Measurements from ENCODE around the gene LONP1. TPM values are rescaled to one million over a fixed set of nuclear protein-coding genes. Genes with fewer than 3 reads are reported as not detected.

The LONP1 gene
- total RNA-seq, 1 experiment from 2014 or later, result 180 TPM

GRCh38 chr19:5753743-5754142 lies 33.8 kb upstream of the LONP1 start:
- ATAC-seq, result no peak
- no peak for DNase-seq (ENCODE audit: low read depth, low spot score)
- TF ChIP-seq CTCF (IDR thresholded peaks at IDR 0.05 in 2 of 3, conservative IDR thresholded peaks at IDR 0.05 in 1 of 3; ENCODE audit: borderline replicate concordance in 1 of 3, insufficient read depth in 1 of 3, low read depth in 2 of 3, low read length in 2 of 3) (no peak), YY1 (IDR thresholded peaks at IDR 0.05; ENCODE audit: extremely low read depth, insufficient replicate concordance, low read depth, low read length) (no peak), SIN3A (IDR thresholded peaks at IDR 0.05; ENCODE audit: low read depth) (no peak), ELF1 (IDR thresholded peaks at IDR 0.05; ENCODE audit: borderline replicate concordance, low read depth) (no peak), MAX (IDR thresholded peaks at IDR 0.05) (no peak), ZBTB33 (IDR thresholded peaks at IDR 0.05; ENCODE audit: extremely low read depth, insufficient replicate concordance, low read length) (no peak), REST (IDR thresholded peaks at IDR 0.05; ENCODE audit: low read depth) (no peak), ZFX (IDR thresholded peaks at IDR 0.05) (no peak), CEBPB (IDR thresholded peaks at IDR 0.05; ENCODE audit: low read depth) (no peak), EGR1 (IDR thresholded peaks at IDR 0.05; ENCODE audit: low read depth) (no peak), JUND (IDR thresholded peaks at IDR 0.05) (no peak), EZH2 (IDR thresholded peaks at IDR 0.05) (no peak), RAD21 (IDR thresholded peaks at IDR 0.05; ENCODE audit: low read depth) (no peak), ZNF274 (IDR thresholded peaks at IDR 0.05; ENCODE audit: low read depth, low read length) (no peak), EZH2phosphoT487 (IDR thresholded peaks at IDR 0.05; ENCODE audit: borderline replicate concordance) (no peak), ATF3 (IDR thresholded peaks at IDR 0.05) (no peak), CBX3 (IDR thresholded peaks at IDR 0.05; ENCODE audit: low read depth) (no peak)
- BruUV-seq (replicated peaks), result no TSS peak
- Histone ChIP-seq H3K4me2 (ENCODE audit: low read length) (no peak overlapping the region), H3K36me3 (ENCODE audit: control insufficient read depth in 1 of 2, insufficient read depth in 2 of 2, low read length in 2 of 2) (no peaks in the 10 kb centered on the region), H3K9me3 (ENCODE audit: control insufficient read depth in 1 of 2, insufficient read depth in 1 of 2, low read depth in 1 of 2, low read length in 2 of 2) (no peaks in the 10 kb centered on the region), H4K20me1 (ENCODE audit: insufficient read depth) (no peaks in the 10 kb centered on the region), H2AFZ (ENCODE audit: low read depth, low read length, poor library complexity, severe bottlenecking) (no peak overlapping the region), H3K27me3 (ENCODE audit: insufficient read depth, low read length) (no peaks in the 10 kb centered on the region), H3K4me1 (ENCODE audit: control insufficient read depth in 1 of 2, insufficient read depth in 2 of 2, low read length in 2 of 2) (no peaks in the 10 kb centered on the region), H3K4me3 (replicated peaks in 1 of 2; ENCODE audit: low read depth in 1 of 2, low read length in 2 of 2) (no peak overlapping the region), H3K9ac (ENCODE audit: low read length) (no peak overlapping the region), H3K79me2 (ENCODE audit: insufficient read depth, low read length) (no peaks in the 10 kb centered on the region), H3K9me2 (ENCODE audit: insufficient read depth) (no peaks in the 10 kb centered on the region), H3K27ac (ENCODE audit: low read depth, low read length) (no peak overlapping the region)
- ChIA-PET RAD21 (ENCODE audit: low non-redundant PET in 1 of 2, low total read pairs in 2 of 2, uncharacterized antibody in 2 of 2, unreplicated experiment in 2 of 2) (no interaction called here), POLR2A (no interaction called here), CTCF (no interaction called here)
- intact Hi-C loops (cut with micrococcal nuclease), result loop anchor here (1.0 kb wide), 1 partner anchor 18 kb away; no protein-coding TSS in a partner anchor
